Measurements from ENCODE around the gene SENP2.

DNA sequence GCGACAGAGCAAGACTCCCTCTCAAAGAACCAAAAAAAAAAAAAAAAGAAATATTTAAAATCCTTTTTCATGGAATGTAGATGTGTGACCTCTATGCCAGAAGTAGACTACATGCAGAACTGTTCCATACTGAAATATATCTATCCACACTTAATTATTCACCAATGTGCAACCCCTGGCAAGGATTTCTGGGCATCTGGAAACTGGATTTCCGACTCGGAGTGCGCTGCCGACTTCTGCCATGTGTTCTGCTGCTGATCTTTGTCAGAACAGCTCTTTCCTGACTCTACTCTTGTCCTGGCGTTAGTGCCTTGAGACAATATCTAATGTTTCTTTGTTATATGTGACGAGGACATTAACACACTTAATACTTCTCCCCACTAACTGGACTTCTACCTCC is 45.4 kb upstream of the SENP2 start:
- TF ChIP-seq, protein P1, sequence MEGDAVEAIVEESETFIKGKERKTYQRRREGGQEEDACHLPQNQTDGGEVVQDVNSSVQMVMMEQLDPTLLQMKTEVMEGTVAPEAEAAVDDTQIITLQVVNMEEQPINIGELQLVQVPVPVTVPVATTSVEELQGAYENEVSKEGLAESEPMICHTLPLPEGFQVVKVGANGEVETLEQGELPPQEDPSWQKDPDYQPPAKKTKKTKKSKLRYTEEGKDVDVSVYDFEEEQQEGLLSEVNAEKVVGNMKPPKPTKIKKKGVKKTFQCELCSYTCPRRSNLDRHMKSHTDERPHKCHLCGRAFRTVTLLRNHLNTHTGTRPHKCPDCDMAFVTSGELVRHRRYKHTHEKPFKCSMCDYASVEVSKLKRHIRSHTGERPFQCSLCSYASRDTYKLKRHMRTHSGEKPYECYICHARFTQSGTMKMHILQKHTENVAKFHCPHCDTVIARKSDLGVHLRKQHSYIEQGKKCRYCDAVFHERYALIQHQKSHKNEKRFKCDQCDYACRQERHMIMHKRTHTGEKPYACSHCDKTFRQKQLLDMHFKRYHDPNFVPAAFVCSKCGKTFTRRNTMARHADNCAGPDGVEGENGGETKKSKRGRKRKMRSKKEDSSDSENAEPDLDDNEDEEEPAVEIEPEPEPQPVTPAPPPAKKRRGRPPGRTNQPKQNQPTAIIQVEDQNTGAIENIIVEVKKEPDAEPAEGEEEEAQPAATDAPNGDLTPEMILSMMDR (CRISPR knock-in tag; IDR thresholded peaks at IDR 0.05): no peak
- TF ChIP-seq ZBTB21 (CRISPR knock-in tag; IDR thresholded peaks at IDR 0.05) (no peak), MAFF (IDR thresholded peaks at IDR 0.05; ENCODE audit: low read depth, low read length) (no peak), IRF2 (CRISPR knock-in tag; IDR thresholded peaks at IDR 0.05) (no peak), KLF13 (CRISPR knock-in tag; IDR thresholded peaks at IDR 0.05) (no peak)
- TF ChIP-seq, protein P2, sequence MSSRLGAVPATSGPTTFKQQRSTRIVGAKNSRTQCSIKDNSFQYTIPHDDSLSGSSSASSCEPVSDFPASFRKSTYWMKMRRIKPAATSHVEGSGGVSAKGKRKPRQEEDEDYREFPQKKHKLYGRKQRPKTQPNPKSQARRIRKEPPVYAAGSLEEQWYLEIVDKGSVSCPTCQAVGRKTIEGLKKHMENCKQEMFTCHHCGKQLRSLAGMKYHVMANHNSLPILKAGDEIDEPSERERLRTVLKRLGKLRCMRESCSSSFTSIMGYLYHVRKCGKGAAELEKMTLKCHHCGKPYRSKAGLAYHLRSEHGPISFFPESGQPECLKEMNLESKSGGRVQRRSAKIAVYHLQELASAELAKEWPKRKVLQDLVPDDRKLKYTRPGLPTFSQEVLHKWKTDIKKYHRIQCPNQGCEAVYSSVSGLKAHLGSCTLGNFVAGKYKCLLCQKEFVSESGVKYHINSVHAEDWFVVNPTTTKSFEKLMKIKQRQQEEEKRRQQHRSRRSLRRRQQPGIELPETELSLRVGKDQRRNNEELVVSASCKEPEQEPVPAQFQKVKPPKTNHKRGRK (CRISPR knock-in tag; IDR thresholded peaks at IDR 0.05): no peak

All from HepG2 (cell line).